HG03575 (cell line): ENCODE data around the gene MYRIP.
"Not testable (repeated sequence)": the region's sequence is repeated elsewhere in the genome, so short reads cannot be mapped to it uniquely, and the experiment has no call there.

Experiments
- ATAC-seq: cut with Tn5 transposase; IDR thresholded peaks from one replicate; pipeline ENCODE4 v1.9.1; 2021; ENCODE audit not compliant: unreplicated experiment, insufficient number of reproducible peaks, low FRiP score; ENCODE audit errors: extremely low read depth

The MYRIP gene

GRCh38 chr3:39809181-39809994 is at the start of gene MYRIP:
Gene MYRIP (plus strand): TSS chr3:39809609. CDS start chr3:39900817, 91,208 bp downstream.
- ATAC-seq = no peak

GRCh38 chr3:39760325-39760724 is 49.1 kb upstream of the MYRIP start:
- ATAC-seq = no peak

GRCh38 chr3:39762537-39763070 is 46.8 kb upstream of the MYRIP start:
- ATAC-seq = no peak

GRCh38 chr3:39763390-39763789 is 46.0 kb upstream of the MYRIP start:
- no peak for ATAC-seq

- no peak for ATAC-seq
Observed at GRCh38 chr3:39765575-39765974, 43.8 kb upstream of the MYRIP start.

- no peak for ATAC-seq
Observed at GRCh38 chr3:39766433-39766832, 43.0 kb upstream of the MYRIP start.

- not testable (repeated sequence) for ATAC-seq
Observed at GRCh38 chr3:39766909-39767308, 42.5 kb upstream of the MYRIP start.

GRCh38 chr3:39778168-39778567 is 31.2 kb upstream of the MYRIP start:
- ATAC-seq = not testable (repeated sequence)

GRCh38 chr3:39779511-39780230 is 29.7 kb upstream of the MYRIP start:
- no peak for ATAC-seq

- no peak for ATAC-seq
Observed at GRCh38 chr3:39780352-39780751, 29.1 kb upstream of the MYRIP start.

- no peak for ATAC-seq
Observed at GRCh38 chr3:39781025-39781424, 28.4 kb upstream of the MYRIP start.

- no peak for ATAC-seq
Observed at GRCh38 chr3:39781632-39782031, 27.8 kb upstream of the MYRIP start.

- no peak for ATAC-seq
Observed at GRCh38 chr3:39783680-39784079, 25.7 kb upstream of the MYRIP start.

GRCh38 chr3:39784922-39785321 is 24.5 kb upstream of the MYRIP start:
- ATAC-seq = no peak

GRCh38 chr3:39788128-39788883 is 21.1 kb upstream of the MYRIP start:
- no peak for ATAC-seq

- ATAC-seq = no peak
Observed at GRCh38 chr3:39791603-39792002, 17.8 kb upstream of the MYRIP start.

- ATAC-seq = no peak
Observed at GRCh38 chr3:39794880-39795279, 14.5 kb upstream of the MYRIP start.

GRCh38 chr3:39801216-39801615 is 8.2 kb upstream of the MYRIP start:
- no peak for ATAC-seq

- not testable (repeated sequence) for ATAC-seq
Observed at GRCh38 chr3:39802486-39802885, 6.9 kb upstream of the MYRIP start.
